Stimulated activated CD8-positive, alpha-beta memory T cell treated with anti-CD3 and anti-CD28 coated beads, Interleukin-2, amount 100 ng/mL, for 1 hour (primary cell): ENCODE results near the gene GNG12.

Experiments used
- DNase-seq, 2 donors: peaks; one replicate each; pipeline ENCODE4 v3.0.0-alpha.2; 2020; ENCODE audit warnings: low read depth in 2 of 2

The GNG12 gene

GRCh38 chr1:67832737-67833601 is at the start of gene GNG12:
Gene GNG12, minus strand, starts transcription at chr1:67833467. Its CDS starts 125,781 bp downstream, at chr1:67707686.
- no peak for DNase-seq

- DNase-seq = no peak
These were observed 49.1 kb upstream of the GNG12 start for GRCh38 chr1:67882196-67882958.

- no peak for DNase-seq
These were observed 46.9 kb upstream of the GNG12 start for GRCh38 chr1:67880056-67880601.

- DNase-seq = no peak
These were observed 46.2 kb upstream of the GNG12 start for GRCh38 chr1:67879485-67879884.

- no peak for DNase-seq
These were observed 41.3 kb upstream of the GNG12 start for GRCh38 chr1:67874501-67875111.

GRCh38 chr1:67869233-67869632 is 36.0 kb upstream of the GNG12 start:
- DNase-seq = no peak

- no peak for DNase-seq
These were observed 30.4 kb upstream of the GNG12 start for GRCh38 chr1:67863637-67864036.

- no peak for DNase-seq
These were observed 29.4 kb upstream of the GNG12 start for GRCh38 chr1:67862685-67863084.

GRCh38 chr1:67861856-67862516 is 28.7 kb upstream of the GNG12 start:
- no peak for DNase-seq

- no peak for DNase-seq
These were observed 27.5 kb upstream of the GNG12 start for GRCh38 chr1:67860776-67861175.

- no peak for DNase-seq
These were observed 23.7 kb upstream of the GNG12 start for GRCh38 chr1:67856921-67857320.

GRCh38 chr1:67855961-67856360 is 22.7 kb upstream of the GNG12 start:
- no peak for DNase-seq

GRCh38 chr1:67855444-67855843 is 22.2 kb upstream of the GNG12 start:
- no peak for DNase-seq

- no peak for DNase-seq
These were observed 20.4 kb upstream of the GNG12 start for GRCh38 chr1:67853704-67854103.

GRCh38 chr1:67851800-67852199 is 18.5 kb upstream of the GNG12 start:
- DNase-seq = no peak

- no peak for DNase-seq
These were observed 17.4 kb upstream of the GNG12 start for GRCh38 chr1:67850611-67851075.

- no peak for DNase-seq
These were observed 16.9 kb upstream of the GNG12 start for GRCh38 chr1:67850151-67850551.

- no peak for DNase-seq
These were observed 14.2 kb upstream of the GNG12 start for GRCh38 chr1:67847466-67847865.

GRCh38 chr1:67846538-67846937 is 13.3 kb upstream of the GNG12 start:
- DNase-seq = no peak

- DNase-seq = no peak
These were observed 11.7 kb upstream of the GNG12 start for GRCh38 chr1:67844988-67845387.

- no peak for DNase-seq
These were observed 10.5 kb upstream of the GNG12 start for GRCh38 chr1:67843746-67844145.

GRCh38 chr1:67843331-67843730 is 10.1 kb upstream of the GNG12 start:
- DNase-seq = no peak
